NCI-H2029 (cell line): Measurements from ENCODE around the gene PDZRN3.
A peak's percentile ranks its signal among the peaks of the same experiment; 100 is the strongest.

Source experiments
- DNase-seq: peaks from one replicate; lab custom pipeline; 2025; lab: John Stamatoyannopoulos, UW

Gene PDZRN3

GRCh38 chr3:73556520-73557372 is 68.0 kb downstream of the PDZRN3 start:
- DNase-seq, result no peak

DNA sequence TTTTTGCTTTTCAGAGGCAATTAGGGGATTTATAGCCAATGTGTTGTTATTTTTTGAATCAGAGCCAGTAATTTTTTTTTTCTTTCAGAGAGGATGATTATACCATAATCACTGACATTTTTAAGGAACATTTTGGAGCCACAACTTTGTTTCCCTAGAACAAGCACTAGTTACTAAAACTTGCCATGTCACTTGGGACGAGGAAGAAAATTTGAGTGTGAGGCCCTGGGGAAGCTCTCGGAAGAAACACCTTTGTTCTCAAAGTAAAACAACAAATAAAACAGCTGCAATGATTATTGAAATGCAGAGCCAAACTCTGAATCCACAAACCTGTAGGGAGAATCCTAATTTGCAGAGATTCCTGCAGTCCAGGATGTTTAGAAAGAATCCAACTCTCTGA is 69.7 kb downstream of the PDZRN3 start:
- DNase-seq, result no peak

DNA sequence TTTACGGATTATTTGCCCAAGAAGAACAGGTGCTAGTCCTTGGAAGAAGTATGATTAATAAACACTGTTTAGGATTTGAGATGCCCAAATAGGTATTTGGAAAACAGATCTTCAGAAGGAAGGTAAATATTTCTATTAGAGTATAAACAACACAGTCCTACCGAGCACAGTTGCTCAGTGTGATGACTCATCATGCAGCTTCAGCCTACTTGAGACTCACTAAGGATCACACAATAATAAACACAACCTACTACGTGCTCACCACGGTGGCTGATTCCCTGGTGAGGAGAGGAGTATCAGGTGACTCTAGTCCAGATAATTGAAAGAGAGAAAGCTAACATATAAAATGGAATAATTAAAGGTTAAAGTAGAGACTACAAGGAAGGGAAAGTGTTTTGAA is 72.0 kb downstream of the PDZRN3 start:
- peak; percentile 31 for DNase-seq

DNA sequence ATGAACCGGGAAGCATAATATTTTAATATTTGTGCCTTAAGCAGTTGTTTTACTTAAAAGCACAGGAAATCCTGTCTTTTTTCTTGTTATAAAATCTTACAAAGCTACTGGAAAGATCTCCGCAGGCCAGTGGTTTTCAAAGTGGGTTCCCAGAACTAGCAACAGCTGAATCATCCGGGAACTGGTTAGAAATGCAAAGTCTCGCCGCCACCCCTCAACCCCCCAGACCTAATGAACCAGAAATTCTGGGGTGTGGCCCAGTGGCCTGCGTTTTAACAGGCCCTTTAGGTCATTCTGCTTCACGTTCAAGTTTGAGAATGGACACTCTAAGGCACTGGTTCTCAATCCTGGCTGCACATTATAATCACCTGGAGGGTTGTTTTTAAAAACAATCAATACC is 74.7 kb downstream of the PDZRN3 start:
- DNase-seq, result no peak

DNA sequence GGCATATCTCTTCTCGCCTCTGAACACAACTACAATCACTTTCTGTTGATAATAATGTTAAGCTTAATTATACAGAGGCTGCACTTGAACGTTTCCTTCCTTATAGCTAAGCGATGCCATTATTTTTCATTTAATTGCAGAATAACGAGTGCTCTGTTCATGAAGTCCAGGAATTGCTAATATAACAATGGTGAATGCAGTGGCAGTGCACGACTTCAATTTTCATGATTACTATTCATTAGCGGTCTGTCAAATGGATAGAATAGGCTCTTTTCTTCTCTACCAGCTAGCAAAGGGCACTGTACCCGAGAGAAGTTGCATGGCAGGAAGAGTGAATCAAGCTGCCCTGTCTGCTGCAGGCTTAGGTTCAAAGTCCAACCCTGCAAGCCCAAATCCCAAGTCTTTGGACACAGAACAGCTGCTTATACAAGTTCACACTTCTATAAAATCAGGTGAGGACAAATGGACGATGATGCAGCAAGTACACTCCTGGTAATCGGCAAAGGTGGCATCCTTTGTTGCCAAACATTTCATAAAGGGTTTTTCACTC is 75.6 kb downstream of the PDZRN3 start:
- no peak for DNase-seq

DNA sequence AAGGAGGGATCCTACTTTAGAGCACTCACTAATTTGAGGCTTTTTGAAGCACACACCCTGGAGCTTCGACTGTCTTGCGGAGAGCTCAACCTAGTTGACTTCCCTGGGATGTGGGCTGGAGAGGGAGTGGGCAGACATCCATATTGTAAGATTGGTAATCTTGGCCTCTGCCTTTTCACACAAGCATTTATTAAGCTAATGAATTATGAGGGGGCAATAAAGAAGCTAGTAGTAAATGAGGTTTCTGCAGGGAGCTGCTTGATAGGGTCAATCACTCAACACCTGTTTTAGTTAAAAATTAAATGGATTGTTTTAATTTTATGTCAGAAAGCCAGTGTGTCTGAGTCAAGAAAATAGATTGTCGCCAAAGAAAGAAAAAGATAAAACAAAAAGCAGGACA is 76.3 kb downstream of the PDZRN3 start:
- DNase-seq, result no peak

- DNase-seq, result no peak
Measured at GRCh38 chr3:73547427-73548248, 77.1 kb downstream of the PDZRN3 start.

DNA sequence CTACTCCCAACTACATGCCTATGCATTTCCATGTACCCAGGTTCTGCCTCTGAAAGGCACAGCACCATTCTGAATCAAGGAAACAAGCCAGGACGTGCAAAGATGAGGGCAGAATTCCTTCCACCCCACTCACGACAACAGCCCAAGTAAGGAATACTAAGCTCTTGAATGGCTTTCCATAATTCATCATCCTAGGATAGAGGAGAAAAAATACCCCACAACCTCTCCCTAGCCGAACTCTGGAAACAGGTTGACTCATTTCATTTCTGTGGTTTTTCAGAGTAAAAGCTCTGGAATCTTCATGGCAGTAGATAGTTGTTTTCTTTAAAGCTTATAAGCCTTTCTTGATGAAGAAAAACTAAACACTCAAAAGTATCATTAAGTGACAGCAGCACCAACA is 77.8 kb downstream of the PDZRN3 start:
- no peak for DNase-seq

DNA sequence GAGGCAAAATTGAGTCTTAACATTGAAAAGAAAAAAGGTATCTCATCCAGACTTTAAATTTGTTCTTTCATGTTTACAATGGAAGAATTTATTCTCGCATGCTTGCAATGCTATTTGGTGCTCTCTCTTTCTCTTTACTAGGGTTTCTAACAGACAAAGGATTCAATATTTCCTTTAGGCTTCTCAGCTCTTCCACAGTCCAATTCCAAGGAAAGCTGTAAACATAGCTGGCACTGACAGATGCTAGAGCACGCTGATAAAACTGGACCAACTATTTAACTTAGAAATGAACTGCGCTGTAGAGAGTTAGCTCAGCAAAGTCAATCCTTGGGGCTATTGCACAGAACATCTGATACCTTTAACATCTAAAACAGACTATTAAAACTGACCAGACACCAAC is 81.3 kb downstream of the PDZRN3 start:
- no peak for DNase-seq

GRCh38 chr3:73542136-73542535 is 82.6 kb downstream of the PDZRN3 start:
- peak; percentile 88 for DNase-seq

GRCh38 chr3:73540969-73541740 is 83.6 kb downstream of the PDZRN3 start:
- DNase-seq, result no peak

- no peak for DNase-seq
Measured at GRCh38 chr3:73538486-73538885, 86.3 kb downstream of the PDZRN3 start.

DNA sequence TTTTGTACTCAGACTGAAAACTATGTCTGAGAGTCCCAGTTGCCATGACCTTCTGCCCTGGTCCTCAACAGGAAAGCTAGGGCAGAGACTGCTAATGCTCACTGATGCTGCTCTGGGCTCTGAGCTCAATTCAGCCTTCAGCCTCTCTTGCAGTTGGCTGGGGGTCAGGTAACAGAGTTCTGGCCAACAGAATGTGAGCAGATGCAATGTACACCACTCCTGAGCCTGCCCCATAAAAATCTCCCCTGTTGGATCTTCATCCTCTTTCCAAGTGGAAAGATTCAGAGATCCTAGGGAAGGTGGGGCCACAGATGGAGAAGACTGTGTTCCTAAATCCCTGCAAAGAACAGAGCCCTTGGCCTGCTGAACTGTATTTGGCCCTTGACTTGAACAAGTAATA is 87.8 kb downstream of the PDZRN3 start:
- no peak for DNase-seq

GRCh38 chr3:73536336-73536895 is 88.3 kb downstream of the PDZRN3 start:
- DNase-seq, result no peak

DNA sequence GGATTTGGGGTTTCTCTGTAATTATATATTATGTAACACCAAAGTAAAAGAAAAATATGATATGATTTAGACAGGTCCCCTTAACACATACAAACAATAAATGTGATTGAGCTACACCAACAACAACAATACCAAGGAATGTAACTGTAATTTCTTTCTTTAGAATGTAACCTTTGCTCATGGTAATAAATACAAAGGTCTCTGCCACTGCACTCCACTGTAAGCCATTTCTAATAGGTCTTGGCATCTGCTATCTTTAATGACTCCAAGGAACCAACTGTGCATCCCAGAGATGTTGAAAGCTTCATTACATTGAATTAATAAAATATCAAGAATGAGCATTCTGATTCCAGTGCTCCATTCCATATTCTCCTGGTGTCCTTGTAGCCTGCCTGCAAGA is 88.8 kb downstream of the PDZRN3 start:
- no peak for DNase-seq

GRCh38 chr3:73535137-73535536 is 89.6 kb downstream of the PDZRN3 start:
- DNase-seq, result no peak

DNA sequence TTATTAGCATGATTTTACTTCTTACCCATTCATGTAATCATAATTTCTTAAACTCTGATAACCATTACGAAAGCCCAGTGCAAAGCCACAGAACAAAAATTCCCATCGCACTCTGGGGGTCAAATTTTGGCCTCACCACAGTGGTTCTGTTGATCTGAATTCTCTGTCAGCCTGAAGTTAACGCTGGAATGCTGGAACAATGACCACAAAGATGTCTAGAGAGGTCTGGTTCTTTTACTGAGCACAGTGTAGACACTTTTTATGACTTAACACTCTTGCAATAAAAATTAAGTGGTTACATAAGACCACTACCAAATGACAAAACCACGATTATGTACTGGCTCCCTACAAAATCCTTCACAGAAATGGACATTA is 94.7 kb downstream of the PDZRN3 start:
- DNase-seq, result no peak

- no peak for DNase-seq
Measured at GRCh38 chr3:73529308-73530021, 95.3 kb downstream of the PDZRN3 start.

GRCh38 chr3:73525591-73525990 is 99.2 kb downstream of the PDZRN3 start:
- DNase-seq, result no peak

DNA sequence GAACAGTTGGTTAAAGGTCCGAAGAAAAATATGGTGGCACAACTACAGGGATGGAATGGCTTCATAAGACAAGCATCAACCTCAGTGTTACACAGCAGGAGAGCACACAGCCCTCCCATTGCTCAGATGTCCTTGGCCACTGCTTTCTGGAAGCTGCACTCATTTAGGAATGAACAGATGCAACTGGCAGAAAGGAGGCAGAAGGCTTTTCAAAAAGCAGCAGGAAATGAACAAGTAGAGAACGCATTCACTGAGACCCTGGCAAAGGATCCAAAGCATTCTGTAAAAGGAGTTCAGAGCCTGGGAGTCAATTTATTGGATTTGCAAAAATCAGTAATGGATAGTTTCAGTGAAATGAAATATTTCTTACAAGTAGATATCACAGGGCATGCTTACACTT is 101.1 kb downstream of the PDZRN3 start:
- no peak for DNase-seq

GRCh38 chr3:73521734-73522336 is 102.9 kb downstream of the PDZRN3 start:
- DNase-seq, result no peak
